ENCODE data around the gene ANO1.

- no peak for TF ChIP-seq TAF1 (IDR thresholded peaks at IDR 0.05; ENCODE audit: low read depth, low read length)
- no peak for TF ChIP-seq POLR2AphosphoS5 (IDR thresholded peaks at IDR 0.05; ENCODE audit: low read depth, low read length)
- no peak for TF ChIP-seq POU2F2 (IDR thresholded peaks at IDR 0.05; ENCODE audit: low read depth, low read length)
- no peak for TF ChIP-seq PAX5 (IDR thresholded peaks at IDR 0.05; ENCODE audit: insufficient read depth, low read length, severe bottlenecking)
- TF ChIP-seq POLR2A (IDR thresholded peaks at IDR 0.05; ENCODE audit: low read depth, low read length), result no peak
Observed at GRCh38 chr11:70189622-70190021, 111.5 kb downstream of the ANO1 start.

Data from GM12891 (cell line).